Neural cell (in vitro differentiated cells): Measurements from ENCODE around the gene WDFY3. TPM values are rescaled to one million over a fixed set of nuclear protein-coding genes. Genes with fewer than 3 reads are reported as not detected.

Experiments
- H2AFZ ChIP-seq: fragments of 200-600, 300-800 bp; sonication (generic), shearing (Covaris generic); 2 replicates; pipeline ENCODE4 v1.6.0; 2014; ENCODE audit warnings: low read depth, mild to moderate bottlenecking, antibody characterized with exemption, low read length, moderate library complexity
- H3F3A ChIP-seq: fragments of 200-600 bp; shearing (Covaris generic); 2 replicates; pipeline ENCODE4 v1.6.1; 2016; ENCODE audit warnings: mild to moderate bottlenecking, moderate library complexity, mixed read lengths, antibody characterized with exemption, low read length; ENCODE audit not compliant: insufficient read depth, poor library complexity, severe bottlenecking
- H3K27ac ChIP-seq: fragments of 200-600, 300-800 bp; sonication (generic), shearing (Covaris generic); 2 replicates; pipeline ENCODE4 v1.5.1; 2014; ENCODE audit warnings: mild to moderate bottlenecking, low read length, moderate library complexity
- H3K27me3 ChIP-seq: fragments of 300-800, 200-600 bp; sonication (generic), shearing (Covaris generic); 2 replicates; pipeline ENCODE4 v1.6.0; 2014; ENCODE audit warnings: mild to moderate bottlenecking, low read depth, low read length, moderate library complexity; ENCODE audit not compliant: insufficient read depth
- H3K36me3 ChIP-seq: fragments of 300-800, 200-600 bp; sonication (generic), shearing (Covaris generic); 2 replicates; pipeline ENCODE4 v1.5.1; 2014; ENCODE audit warnings: mild to moderate bottlenecking, antibody characterized with exemption, low read length, moderate library complexity; ENCODE audit not compliant: insufficient read depth
- H3K4me2 ChIP-seq: fragments of 300-800, 200-600 bp; sonication (generic), shearing (Covaris generic); 2 replicates; pipeline ENCODE4 v1.6.0; 2014; ENCODE audit warnings: mild to moderate bottlenecking, low read length
- H3K4me3 ChIP-seq: fragments of 300-800, 200-600 bp; sonication (generic), shearing (Covaris generic); 2 replicates; pipeline ENCODE4 v1.5.1; 2014; ENCODE audit warnings: mild to moderate bottlenecking, low read length, moderate library complexity
- H3K79me2 ChIP-seq: fragments of 200-600 bp; shearing (Covaris generic); replicated peaks from 2 replicates; pipeline ENCODE4 v1.6.0; 2014; ENCODE audit warnings: mild to moderate bottlenecking, low read length, moderate library complexity; ENCODE audit not compliant: insufficient read depth
- H3K9ac ChIP-seq: fragments of 300-800, 200-600 bp; sonication (generic), shearing (Covaris generic); 2 replicates; pipeline ENCODE4 v1.6.1; 2016; ENCODE audit warnings: mild to moderate bottlenecking, low read length, mixed read lengths
- H3K9me2 ChIP-seq: fragments of 200-600 bp; shearing (Covaris generic); 2 replicates; pipeline ENCODE4 v1.6.1; 2016; ENCODE audit warnings: mild to moderate bottlenecking, low read length, mixed read lengths; ENCODE audit not compliant: insufficient read depth
- H3K9me3 ChIP-seq: fragments of 200-600, 300-800 bp; sonication (generic), shearing (Covaris generic); 2 replicates; pipeline ENCODE4 v1.6.1; 2016; ENCODE audit warnings: mild to moderate bottlenecking, mixed run types, low read length, moderate library complexity, mixed read lengths
- H4K20me1 ChIP-seq: fragments of 200-600 bp; shearing (Covaris generic); 2 replicates; pipeline ENCODE4 v1.6.1; 2016; ENCODE audit warnings: mild to moderate bottlenecking, mixed run types; ENCODE audit not compliant: insufficient read depth
- EP300 ChIP-seq: fragments of 450-650 bp; conservative IDR thresholded peaks from 2 replicates; pipeline ENCODE4 v1.6.1; 2014; ENCODE audit warnings: antibody characterized with exemption, mild to moderate bottlenecking, moderate library complexity; ENCODE audit not compliant: poor library complexity, severe bottlenecking
- EZH2 ChIP-seq: fragments of 200-600, 300-800 bp; shearing (Covaris generic), sonication (generic); IDR thresholded peaks from 2 replicates; pipeline ENCODE4 v1.6.1; 2014; ENCODE audit warnings: antibody characterized with exemption, low read length, borderline replicate concordance, mild to moderate bottlenecking; ENCODE audit not compliant: insufficient read depth, poor library complexity, severe bottlenecking
- MXI1 ChIP-seq: fragments of 450-650 bp; conservative IDR thresholded peaks from 2 replicates; pipeline ENCODE4 v1.6.1; 2014; ENCODE audit warnings: antibody characterized with exemption, mild to moderate bottlenecking; ENCODE audit not compliant: poor library complexity, severe bottlenecking
- POLR2AphosphoS5 ChIP-seq: IDR thresholded peaks from 2 replicates; pipeline ENCODE4 v1.6.1; 2012
- RAD21 ChIP-seq: fragments of 450-650 bp; conservative IDR thresholded peaks from 2 replicates; pipeline ENCODE4 v1.6.1; 2014; ENCODE audit warnings: antibody characterized with exemption, mild to moderate bottlenecking, moderate library complexity
- SMC3 ChIP-seq: fragments of 450-650 bp; conservative IDR thresholded peaks from 2 replicates; pipeline ENCODE4 v1.6.1; 2014; ENCODE audit warnings: antibody characterized with exemption, mild to moderate bottlenecking, moderate library complexity; ENCODE audit not compliant: poor library complexity
- TAF1 ChIP-seq: IDR thresholded peaks from 2 replicates; pipeline ENCODE4 v1.6.1; 2012; ENCODE audit warnings: low read depth
- polyA plus RNA-seq: library from polyadenylated mRNA; depleted of rRNA; stranded (reverse); fragments of >200 nt; gene quantifications from 2 replicates; pipeline ENCODE4 v1.2.3, GENCODE V29; 2014
- TF ChIP-seq, protein P1 (sequence below): fragments of 450-650 bp; IDR thresholded peaks from 2 replicates; pipeline ENCODE4 v1.5.1; 2014; ENCODE audit warnings: antibody characterized with exemption, mild to moderate bottlenecking, moderate library complexity; ENCODE audit not compliant: poor library complexity, severe bottlenecking
- TF ChIP-seq, protein P2 (sequence below): IDR thresholded peaks from 2 replicates; pipeline ENCODE4 v1.6.1; 2012; ENCODE audit warnings: borderline replicate concordance

WDFY3 gene
- polyA plus RNA-seq, 1 donor from 2014 or later: 39.8 TPM

DNA sequence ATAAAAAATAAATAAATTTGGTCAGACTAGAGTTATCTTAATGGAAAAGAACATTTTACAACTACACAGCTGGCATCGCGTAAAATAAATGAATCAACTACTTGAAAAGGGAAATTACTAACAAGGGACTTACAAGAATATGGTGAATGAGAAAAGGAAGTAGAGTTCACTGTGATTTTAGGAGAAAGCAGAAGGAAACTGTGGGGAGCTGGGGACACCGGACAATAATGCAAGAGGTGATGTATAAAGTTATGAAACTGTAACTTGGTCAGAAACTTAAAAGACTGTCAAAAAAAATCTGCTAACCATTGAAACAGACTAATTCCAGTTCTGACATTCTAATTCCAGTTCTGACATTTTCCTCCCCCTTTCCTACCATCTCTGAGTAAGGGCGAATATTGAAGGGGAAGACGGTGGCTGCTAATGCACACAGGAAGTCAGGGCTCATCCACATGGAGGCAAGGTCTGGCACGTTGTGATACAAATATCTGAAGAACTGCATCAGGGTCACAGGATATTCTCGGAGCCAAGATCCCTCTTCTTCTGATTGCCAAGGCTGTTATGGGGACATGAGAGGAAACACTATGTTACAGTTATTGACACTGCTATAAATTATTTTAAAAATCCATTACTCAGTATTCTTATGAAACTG lies 213.0 kb downstream of the WDFY3 start:
- Histone ChIP-seq H3K9me3 (no peaks in the 10 kb centered on the region), H3F3A (no peaks in the 10 kb centered on the region), H2AFZ (no peak overlapping the region), H3K9me2 (no peaks in the 10 kb centered on the region), H3K27ac (no peak overlapping the region), H3K4me3 (no peak overlapping the region), H3K79me2 (no peaks in the 10 kb centered on the region), H4K20me1 (no peaks in the 10 kb centered on the region), H3K4me2 (no peak overlapping the region), H3K36me3 (peaks cover 8% of the 10 kb centered on the region), H3K9ac (no peak overlapping the region), H3K27me3 (no peaks in the 10 kb centered on the region)
- TF ChIP-seq POLR2AphosphoS5: no peak
- no peak for TF ChIP-seq EZH2
- no peak for TF ChIP-seq SMC3
- TF ChIP-seq, protein P1, sequence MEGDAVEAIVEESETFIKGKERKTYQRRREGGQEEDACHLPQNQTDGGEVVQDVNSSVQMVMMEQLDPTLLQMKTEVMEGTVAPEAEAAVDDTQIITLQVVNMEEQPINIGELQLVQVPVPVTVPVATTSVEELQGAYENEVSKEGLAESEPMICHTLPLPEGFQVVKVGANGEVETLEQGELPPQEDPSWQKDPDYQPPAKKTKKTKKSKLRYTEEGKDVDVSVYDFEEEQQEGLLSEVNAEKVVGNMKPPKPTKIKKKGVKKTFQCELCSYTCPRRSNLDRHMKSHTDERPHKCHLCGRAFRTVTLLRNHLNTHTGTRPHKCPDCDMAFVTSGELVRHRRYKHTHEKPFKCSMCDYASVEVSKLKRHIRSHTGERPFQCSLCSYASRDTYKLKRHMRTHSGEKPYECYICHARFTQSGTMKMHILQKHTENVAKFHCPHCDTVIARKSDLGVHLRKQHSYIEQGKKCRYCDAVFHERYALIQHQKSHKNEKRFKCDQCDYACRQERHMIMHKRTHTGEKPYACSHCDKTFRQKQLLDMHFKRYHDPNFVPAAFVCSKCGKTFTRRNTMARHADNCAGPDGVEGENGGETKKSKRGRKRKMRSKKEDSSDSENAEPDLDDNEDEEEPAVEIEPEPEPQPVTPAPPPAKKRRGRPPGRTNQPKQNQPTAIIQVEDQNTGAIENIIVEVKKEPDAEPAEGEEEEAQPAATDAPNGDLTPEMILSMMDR: no peak
- TF ChIP-seq MXI1: no peak

DNA sequence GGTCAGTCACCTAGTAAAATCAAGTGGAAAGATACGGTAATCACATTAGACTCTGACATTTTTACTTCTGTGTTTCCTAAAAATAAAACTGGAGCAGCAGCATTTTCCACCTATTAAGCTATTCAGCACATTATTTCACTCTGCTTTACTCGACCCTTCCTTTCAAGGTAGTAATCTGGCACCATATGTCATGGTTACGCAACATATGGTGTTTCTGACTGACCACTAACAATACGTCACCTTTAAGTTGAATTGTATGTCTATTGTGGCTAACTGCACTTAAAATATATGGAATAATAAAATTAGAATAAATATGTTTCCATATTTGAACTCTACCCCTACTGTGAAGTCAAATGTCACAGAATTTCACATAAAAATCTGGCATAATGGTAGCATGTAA lies 214.8 kb downstream of the WDFY3 start:
- H3K9me2 ChIP-seq: no peaks in the 10 kb centered on the region
- H3K9ac ChIP-seq: no peak overlapping the region
- no peaks in the 10 kb centered on the region for H3F3A ChIP-seq
- no peak overlapping the region for H3K4me3 ChIP-seq
- H3K36me3 ChIP-seq: peaks cover 12% of the 10 kb centered on the region
- TF ChIP-seq MXI1 (no peak), RAD21 (no peak), EZH2 (no peak), POLR2AphosphoS5 (no peak), EP300 (no peak), SMC3 (no peak), TAF1 (no peak)
- TF ChIP-seq, protein P2, sequence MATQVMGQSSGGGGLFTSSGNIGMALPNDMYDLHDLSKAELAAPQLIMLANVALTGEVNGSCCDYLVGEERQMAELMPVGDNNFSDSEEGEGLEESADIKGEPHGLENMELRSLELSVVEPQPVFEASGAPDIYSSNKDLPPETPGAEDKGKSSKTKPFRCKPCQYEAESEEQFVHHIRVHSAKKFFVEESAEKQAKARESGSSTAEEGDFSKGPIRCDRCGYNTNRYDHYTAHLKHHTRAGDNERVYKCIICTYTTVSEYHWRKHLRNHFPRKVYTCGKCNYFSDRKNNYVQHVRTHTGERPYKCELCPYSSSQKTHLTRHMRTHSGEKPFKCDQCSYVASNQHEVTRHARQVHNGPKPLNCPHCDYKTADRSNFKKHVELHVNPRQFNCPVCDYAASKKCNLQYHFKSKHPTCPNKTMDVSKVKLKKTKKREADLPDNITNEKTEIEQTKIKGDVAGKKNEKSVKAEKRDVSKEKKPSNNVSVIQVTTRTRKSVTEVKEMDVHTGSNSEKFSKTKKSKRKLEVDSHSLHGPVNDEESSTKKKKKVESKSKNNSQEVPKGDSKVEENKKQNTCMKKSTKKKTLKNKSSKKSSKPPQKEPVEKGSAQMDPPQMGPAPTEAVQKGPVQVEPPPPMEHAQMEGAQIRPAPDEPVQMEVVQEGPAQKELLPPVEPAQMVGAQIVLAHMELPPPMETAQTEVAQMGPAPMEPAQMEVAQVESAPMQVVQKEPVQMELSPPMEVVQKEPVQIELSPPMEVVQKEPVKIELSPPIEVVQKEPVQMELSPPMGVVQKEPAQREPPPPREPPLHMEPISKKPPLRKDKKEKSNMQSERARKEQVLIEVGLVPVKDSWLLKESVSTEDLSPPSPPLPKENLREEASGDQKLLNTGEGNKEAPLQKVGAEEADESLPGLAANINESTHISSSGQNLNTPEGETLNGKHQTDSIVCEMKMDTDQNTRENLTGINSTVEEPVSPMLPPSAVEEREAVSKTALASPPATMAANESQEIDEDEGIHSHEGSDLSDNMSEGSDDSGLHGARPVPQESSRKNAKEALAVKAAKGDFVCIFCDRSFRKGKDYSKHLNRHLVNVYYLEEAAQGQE: no peak
- TF ChIP-seq, protein P1: no peak
- H2AFZ ChIP-seq: no peak overlapping the region
- H3K79me2 ChIP-seq: no peaks in the 10 kb centered on the region
- no peak overlapping the region for H3K4me2 ChIP-seq
- no peaks in the 10 kb centered on the region for H4K20me1 ChIP-seq
- no peak overlapping the region for H3K27ac ChIP-seq
- no peaks in the 10 kb centered on the region for H3K27me3 ChIP-seq
- H3K9me3 ChIP-seq: no peaks in the 10 kb centered on the region
